Right lobe of liver (tissue), 6 donors: Measurements from ENCODE around the gene BBX. TPM values are rescaled to one million over a fixed set of nuclear protein-coding genes. Genes with fewer than 3 reads are reported as not detected.

ENCODE experiments used
- ATAC-seq, 4 donors: fragments of 200-7000 bp; cut with Tn5 transposase; one replicate each; pipeline ENCODE4 v1.9.1; 2020; ENCODE audit warnings: mild to moderate bottlenecking in 4 of 4, moderate library complexity in 4 of 4
- DNase-seq, 3 donors: peaks; one replicate each; pipeline ENCODE4 v3.0.0-alpha.2; 2020
- H3K27ac ChIP-seq, 3 donors: fragments of 200-600 bp; one replicate each; pipeline ENCODE4 v1.8.0; 2022
- H3K27me3 ChIP-seq, 2 donors: fragments of 200-600 bp; one replicate each; pipeline ENCODE4 v1.8.0; 2022
- H3K36me3 ChIP-seq, 4 donors: fragments of 200-600 bp; sonication (generic) in 1 of 4; one replicate each; pipeline versions ENCODE4 v1.5.1 to v1.8.0; 2017 to 2022; ENCODE audit warnings: control low read depth in 1 of 4
- H3K4me1 ChIP-seq, 4 donors: fragments of 200-600 bp; sonication (generic) in 1 of 4; one replicate each; pipeline versions ENCODE4 v1.5.1 to v1.8.0; 2017 to 2022; ENCODE audit warnings: control low read depth in 1 of 4
- H3K4me3 ChIP-seq, 3 donors: fragments of 200-600 bp; one replicate each; pipeline ENCODE4 v1.8.0; 2022
- H3K9me3 ChIP-seq, 4 donors: fragments of 200-600 bp; sonication (generic) in 1 of 4; one replicate each; pipeline versions ENCODE4 v1.5.1 to v1.8.0; 2017 to 2022; ENCODE audit warnings: control low read depth in 1 of 4
- POLR2A ChIP-seq: fragments of 450-650 bp; IDR thresholded peaks from one replicate; pipeline ENCODE4 v1.6.1; 2017; ENCODE audit warnings: antibody characterized with exemption, mild to moderate bottlenecking
- WGBS: methylation state at CpG from one replicate; pipeline ENCODE4 v1.1.6; 2018; ENCODE audit warnings: low coverage, low lambda C conversion rate; ENCODE audit not compliant: insufficient coverage; ENCODE audit errors: missing lambda C conversion rate; 5-methylcytosine and 5-hydroxymethylcytosine counted together
- intact Hi-C, 2 donors: fragments of 100-400 bp; cut with DNase I; formaldehyde crosslinking; loops; one replicate each; pipeline versions ENCODE4 v1.11.2 to v1.14.1; 2022
- total RNA-seq, 6 experiments: library from RNA; depleted of rRNA in 2 of 6; stranded (reverse); fragments of >200 nt in 2 of 6; fragmentation: NEBNext Ultra II Directional in 3 of 6; extraction: Animal tissue kit (Norgen Biotek cat#: 25700) in 3 of 6; gene quantifications; one replicate each; pipeline versions ENCODE4 v1.1.0 to v1.2.4, GENCODE V29; 2016 to 2023
- TF ChIP-seq, protein P1 (sequence below), 4 donors: fragments of 200-600 bp in 3 of 4; fragments of 450-650 bp in 1 of 4; IDR thresholded peaks; one replicate each; pipeline versions ENCODE4 v1.5.1 to v1.8.0; 2016 to 2022; ENCODE audit warnings: antibody characterized with exemption in 4 of 4, mild to moderate bottlenecking in 2 of 4
- donor health status: DM: no; HTN: yes; CAD: no.
- donor health status: DM: no; HTN: no; CAD: no.
- donor health status: DM: no; HTN: no; CAD: no.
- donor health status: DM: no; HTN: yes; CAD: no.
- donor health status: DM: no; HTN: yes; CAD: no.

Gene BBX
- total RNA-seq, 6 experiments from 2014 or later = 15.0 to 22.4 (median 19.1) TPM

DNA sequence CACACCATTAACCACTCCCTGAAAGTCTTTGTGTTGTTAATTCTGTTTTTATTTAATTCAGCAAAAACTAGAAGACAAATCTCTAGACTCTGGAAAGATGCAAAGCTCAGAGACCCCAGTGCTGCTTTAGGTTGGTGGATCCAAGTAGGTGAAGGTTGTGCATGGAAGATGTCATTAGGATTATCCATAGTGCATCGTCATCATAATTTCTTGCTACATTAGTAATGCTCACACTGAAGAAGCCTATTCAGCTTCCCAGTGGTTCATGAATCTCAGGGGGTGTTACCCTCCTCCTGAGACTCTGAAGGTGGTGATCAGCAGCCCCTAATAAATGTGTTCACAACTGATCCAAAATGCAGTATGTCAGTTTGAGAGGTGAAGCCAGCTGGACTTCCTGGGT is 295.3 kb downstream of the BBX start:
- no peak for DNase-seq

DNA sequence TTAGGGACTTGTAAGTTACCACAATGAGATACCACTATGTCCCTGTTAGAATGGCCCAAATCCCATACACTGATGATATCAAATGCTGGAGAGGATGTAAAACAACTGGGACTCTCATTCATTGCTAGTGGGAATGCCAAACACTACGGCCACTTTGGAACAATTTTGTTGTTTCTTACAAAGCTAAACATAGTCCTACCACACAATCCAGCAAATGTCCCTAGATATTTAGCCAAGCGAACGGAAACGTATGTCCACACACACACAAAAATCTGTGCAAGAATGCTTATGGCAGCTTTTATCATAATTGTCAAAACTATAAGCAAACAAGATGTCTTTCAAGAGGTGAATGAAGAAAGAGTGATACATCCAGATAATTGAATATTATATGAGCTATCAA is 296.9 kb downstream of the BBX start:
- H3K9me3 ChIP-seq = no peaks in the 10 kb centered on the region
- no peaks in the 10 kb centered on the region for H3K36me3 ChIP-seq
- ATAC-seq (no peak), DNase-seq (no peak)
- no peak overlapping the region for H3K4me3 ChIP-seq
- H3K27me3 ChIP-seq = no peaks in the 10 kb centered on the region
- H3K27ac ChIP-seq = no peak overlapping the region
- WGBS = 68% methylated on average over 3 of the region's 4 CpGs
- H3K4me1 ChIP-seq = no peaks in the 10 kb centered on the region
- no peak for TF ChIP-seq POLR2A
- TF ChIP-seq, protein P1, sequence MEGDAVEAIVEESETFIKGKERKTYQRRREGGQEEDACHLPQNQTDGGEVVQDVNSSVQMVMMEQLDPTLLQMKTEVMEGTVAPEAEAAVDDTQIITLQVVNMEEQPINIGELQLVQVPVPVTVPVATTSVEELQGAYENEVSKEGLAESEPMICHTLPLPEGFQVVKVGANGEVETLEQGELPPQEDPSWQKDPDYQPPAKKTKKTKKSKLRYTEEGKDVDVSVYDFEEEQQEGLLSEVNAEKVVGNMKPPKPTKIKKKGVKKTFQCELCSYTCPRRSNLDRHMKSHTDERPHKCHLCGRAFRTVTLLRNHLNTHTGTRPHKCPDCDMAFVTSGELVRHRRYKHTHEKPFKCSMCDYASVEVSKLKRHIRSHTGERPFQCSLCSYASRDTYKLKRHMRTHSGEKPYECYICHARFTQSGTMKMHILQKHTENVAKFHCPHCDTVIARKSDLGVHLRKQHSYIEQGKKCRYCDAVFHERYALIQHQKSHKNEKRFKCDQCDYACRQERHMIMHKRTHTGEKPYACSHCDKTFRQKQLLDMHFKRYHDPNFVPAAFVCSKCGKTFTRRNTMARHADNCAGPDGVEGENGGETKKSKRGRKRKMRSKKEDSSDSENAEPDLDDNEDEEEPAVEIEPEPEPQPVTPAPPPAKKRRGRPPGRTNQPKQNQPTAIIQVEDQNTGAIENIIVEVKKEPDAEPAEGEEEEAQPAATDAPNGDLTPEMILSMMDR (IDR thresholded peaks at IDR 0.05) = no peak
- intact Hi-C loops = no loop called here

More for the DNA sequence above, 295.3 kb downstream of the BBX start:
- no peak for ATAC-seq
- Histone ChIP-seq H3K9me3 (no peaks in the 10 kb centered on the region), H3K4me3 (no peak overlapping the region), H3K36me3 (no peaks in the 10 kb centered on the region), H3K27ac (no peak overlapping the region), H3K4me1 (no peaks in the 10 kb centered on the region), H3K27me3 (no peaks in the 10 kb centered on the region)
- TF ChIP-seq, protein P1 (IDR thresholded peaks at IDR 0.05) = no peak
- TF ChIP-seq POLR2A = no peak
- 100% methylated on average over 1 of the region's 1 CpG for WGBS
- intact Hi-C loops = no loop called here

DNA sequence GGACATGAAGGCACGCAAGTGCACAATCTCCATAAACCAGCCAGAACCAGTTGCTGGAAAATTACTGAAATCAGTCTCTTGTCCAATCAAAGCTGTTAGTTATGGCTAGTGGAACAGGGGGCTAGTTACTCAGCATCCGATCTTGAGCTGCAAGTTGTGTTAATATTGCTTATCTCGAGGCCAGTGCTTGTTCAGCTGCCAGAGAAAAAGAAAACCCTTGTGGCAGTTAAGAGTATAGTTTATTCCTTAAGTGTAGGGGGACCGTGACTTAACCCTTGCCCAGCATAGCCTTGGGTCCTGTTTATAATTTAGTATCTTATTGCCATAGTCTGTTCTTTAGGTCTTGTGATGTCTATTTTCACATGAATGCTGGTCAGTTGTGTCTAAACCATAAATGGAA is 299.5 kb downstream of the BBX start:
- 90% methylated on average over 3 of the region's 4 CpGs for WGBS
- no peak for DNase-seq
- H3K4me1 ChIP-seq = no peaks in the 10 kb centered on the region
- intact Hi-C loops = no loop called here
- no peak for TF ChIP-seq POLR2A
- TF ChIP-seq, protein P1 (IDR thresholded peaks at IDR 0.05) = no peak
- no peak overlapping the region for H3K27ac ChIP-seq
- no peaks in the 10 kb centered on the region for H3K9me3 ChIP-seq
- H3K4me3 ChIP-seq = no peak overlapping the region
- no peaks in the 10 kb centered on the region for H3K27me3 ChIP-seq
- no peak for ATAC-seq
- no peaks in the 10 kb centered on the region for H3K36me3 ChIP-seq

DNA sequence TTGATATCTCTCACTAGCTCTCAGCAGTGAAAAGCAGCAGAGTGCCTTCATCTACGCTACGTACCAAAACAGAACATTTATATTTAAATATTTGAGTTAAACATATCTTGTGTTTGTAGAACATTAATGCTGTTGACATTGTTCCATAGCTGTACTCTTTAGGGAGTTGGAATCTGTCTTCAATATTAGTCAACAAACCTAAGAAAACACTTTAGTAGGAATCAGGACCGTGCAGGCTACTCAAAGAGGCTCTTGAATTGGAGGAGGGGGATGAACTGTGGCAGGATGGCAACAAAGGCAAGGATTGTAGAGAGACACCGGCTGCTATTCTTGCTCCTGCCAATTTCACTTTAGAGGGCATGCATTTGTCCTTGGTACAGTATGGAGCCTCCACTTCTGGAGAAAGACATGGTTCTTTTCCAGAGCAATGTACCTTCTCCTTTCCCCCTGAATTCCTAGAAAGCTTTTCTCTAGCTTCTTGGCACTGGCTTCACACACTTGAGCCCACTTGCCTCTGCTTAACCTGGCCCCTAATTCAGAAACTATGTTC is 302.1 kb downstream of the BBX start:
- Histone ChIP-seq H3K27ac (no peak overlapping the region), H3K4me1 (no peaks in the 10 kb centered on the region), H3K36me3 (no peaks in the 10 kb centered on the region), H3K27me3 (no peaks in the 10 kb centered on the region), H3K9me3 (no peaks in the 10 kb centered on the region), H3K4me3 (no peak overlapping the region)
- intact Hi-C loops = no loop called here
- DNase-seq (no peak), ATAC-seq (no peak)
- WGBS = 71% methylated on average over 4 of the region's 4 CpGs
- TF ChIP-seq, protein P1 (IDR thresholded peaks at IDR 0.05) = no peak
- TF ChIP-seq POLR2A = no peak

DNA sequence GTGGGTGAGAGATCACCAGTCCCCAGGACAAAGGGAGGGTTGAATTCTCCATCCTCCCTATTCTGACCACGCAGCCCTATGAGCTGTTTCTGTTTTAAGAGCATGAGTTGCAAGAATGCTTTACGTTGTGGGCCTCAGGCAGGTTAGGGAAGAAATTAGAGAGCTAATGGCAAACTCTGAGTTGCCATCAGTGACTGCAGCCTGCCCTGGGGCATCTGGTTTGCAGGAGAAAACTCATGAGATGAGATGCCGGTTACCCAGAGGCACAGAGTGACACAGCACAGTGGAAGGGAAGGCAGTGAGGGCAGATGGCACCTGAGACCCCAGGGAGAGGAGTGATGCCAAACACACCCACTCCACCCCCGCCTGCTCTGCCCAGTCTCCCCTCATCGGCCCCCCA is 302.8 kb downstream of the BBX start:
- ATAC-seq (no peak), DNase-seq (no peak)
- no peaks in the 10 kb centered on the region for H3K9me3 ChIP-seq
- H3K27ac ChIP-seq = no peak overlapping the region
- H3K4me1 ChIP-seq = no peaks in the 10 kb centered on the region
- H3K4me3 ChIP-seq = no peak overlapping the region
- no peaks in the 10 kb centered on the region for H3K27me3 ChIP-seq
- H3K36me3 ChIP-seq = no peaks in the 10 kb centered on the region
- 79% methylated on average over 2 of the region's 5 CpGs for WGBS
- intact Hi-C loops = no loop called here
- TF ChIP-seq, protein P1 (IDR thresholded peaks at IDR 0.05) = no peak
- TF ChIP-seq POLR2A = no peak
